ENCODE results near the gene GBF1. TPM values are rescaled to one million over a fixed set of nuclear protein-coding genes. Genes with fewer than 3 reads are reported as not detected.

Gene GBF1
- total and polyA plus RNA-seq, 10 of the 15 experiments (the other 5 are each of a cell fraction or from before 2014, with no cell fraction given), result 0.82 to 42.0 (median 21.8) TPM

- TF ChIP-seq ASH2L (IDR thresholded peaks at IDR 0.05; ENCODE audit: borderline replicate concordance, low read depth), result no peak
- TF ChIP-seq SMARCA5 (IDR thresholded peaks at IDR 0.05), result peak; percentile 35; the same call in 1 of the 2 replicates
- no peak for TF ChIP-seq NR2C2 (IDR thresholded peaks at IDR 0.05; ENCODE audit: borderline replicate concordance, control insufficient read depth, insufficient read length, low read depth)
- no peak for TF ChIP-seq JUND (IDR thresholded peaks at IDR 0.05; ENCODE audit: low read depth, low read length)
- no peak for TF ChIP-seq CTCF (IDR thresholded peaks at IDR 0.05 in 2 of 3, conservative IDR thresholded peaks at IDR 0.05 in 1 of 3; ENCODE audit: control insufficient read depth in 2 of 3, extremely low read depth in 1 of 3, insufficient read depth in 1 of 3, low read depth in 3 of 3, low read length in 3 of 3)
- no peak for TF ChIP-seq RUNX3 (IDR thresholded peaks at IDR 0.05; ENCODE audit: low read length)
- peak; percentile 46 for TF ChIP-seq MEF2B (IDR thresholded peaks at IDR 0.05; ENCODE audit: partially characterized antibody, poor library complexity, severe bottlenecking)
- TF ChIP-seq CBX5 (IDR thresholded peaks at IDR 0.05; ENCODE audit: low read depth), result no peak
- no peak for TF ChIP-seq HDAC2 (IDR thresholded peaks at IDR 0.05)
- no peak for TF ChIP-seq HSF1 (IDR thresholded peaks at IDR 0.05; ENCODE audit: low read depth, low read length)
- TF ChIP-seq ZNF274 (IDR thresholded peaks at IDR 0.05; ENCODE audit: insufficient read depth, insufficient read length), result no peak
- TF ChIP-seq ZNF24 (IDR thresholded peaks at IDR 0.05), result no peak
- TF ChIP-seq PRDM15 (CRISPR knock-in tag; IDR thresholded peaks at IDR 0.05), result no peak
- no peak for TF ChIP-seq CREB1 (IDR thresholded peaks at IDR 0.05; ENCODE audit: low read depth)
- TF ChIP-seq YBX1 (IDR thresholded peaks at IDR 0.05), result no peak
- TF ChIP-seq NR2C1 (IDR thresholded peaks at IDR 0.05), result peak; percentile 6; the same call in 1 of the 2 replicates
- peak; percentile 6 for TF ChIP-seq BCL3 (IDR thresholded peaks at IDR 0.05; ENCODE audit: borderline replicate concordance, insufficient read depth, low read depth, low read length, poor library complexity, severe bottlenecking)
- TF ChIP-seq WRNIP1 (IDR thresholded peaks at IDR 0.05; ENCODE audit: borderline replicate concordance, low read depth, low read length), result no peak
- no peak for TF ChIP-seq RBBP5 (conservative IDR thresholded peaks at IDR 0.05)
- TF ChIP-seq TCF12 (IDR thresholded peaks at IDR 0.05; ENCODE audit: low read depth, low read length), result no peak
- no peak for TF ChIP-seq NFYA (IDR thresholded peaks at IDR 0.05; ENCODE audit: borderline replicate concordance, low read depth, low read length)
- no peak for TF ChIP-seq CEBPB (IDR thresholded peaks at IDR 0.05; ENCODE audit: borderline replicate concordance in 1 of 2, low read depth in 2 of 2, low read length in 2 of 2)
These were observed 150.3 kb downstream of the GBF1 start, which contains the start of gene NFKB2 (continued) for GRCh38 chr10:102395400-102396316.

Measured in GM12878 (cell line).